Measurements from ENCODE around the gene ELAVL3.

DNA sequence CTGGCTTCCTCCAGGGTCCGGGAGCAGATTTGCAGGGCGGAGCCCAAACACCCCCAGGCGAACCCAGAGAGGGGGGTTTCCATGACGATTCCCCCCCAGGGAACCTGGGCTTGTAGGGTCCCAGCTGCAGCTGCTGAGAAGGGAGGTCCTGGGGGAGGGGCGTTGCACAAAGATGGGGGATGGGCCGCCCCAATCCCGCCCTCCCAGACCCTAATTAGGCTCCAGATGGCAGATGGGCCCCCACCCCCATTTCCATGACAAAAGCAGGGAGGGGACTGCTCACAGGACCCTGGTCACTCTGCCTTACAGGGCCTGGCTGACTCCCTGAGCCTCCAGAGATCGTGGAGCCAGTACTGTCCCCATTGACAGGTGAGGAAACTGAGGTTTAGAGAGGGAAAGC is 15.2 kb downstream of the ELAVL3 start:
- TF ChIP-seq, protein P1, sequence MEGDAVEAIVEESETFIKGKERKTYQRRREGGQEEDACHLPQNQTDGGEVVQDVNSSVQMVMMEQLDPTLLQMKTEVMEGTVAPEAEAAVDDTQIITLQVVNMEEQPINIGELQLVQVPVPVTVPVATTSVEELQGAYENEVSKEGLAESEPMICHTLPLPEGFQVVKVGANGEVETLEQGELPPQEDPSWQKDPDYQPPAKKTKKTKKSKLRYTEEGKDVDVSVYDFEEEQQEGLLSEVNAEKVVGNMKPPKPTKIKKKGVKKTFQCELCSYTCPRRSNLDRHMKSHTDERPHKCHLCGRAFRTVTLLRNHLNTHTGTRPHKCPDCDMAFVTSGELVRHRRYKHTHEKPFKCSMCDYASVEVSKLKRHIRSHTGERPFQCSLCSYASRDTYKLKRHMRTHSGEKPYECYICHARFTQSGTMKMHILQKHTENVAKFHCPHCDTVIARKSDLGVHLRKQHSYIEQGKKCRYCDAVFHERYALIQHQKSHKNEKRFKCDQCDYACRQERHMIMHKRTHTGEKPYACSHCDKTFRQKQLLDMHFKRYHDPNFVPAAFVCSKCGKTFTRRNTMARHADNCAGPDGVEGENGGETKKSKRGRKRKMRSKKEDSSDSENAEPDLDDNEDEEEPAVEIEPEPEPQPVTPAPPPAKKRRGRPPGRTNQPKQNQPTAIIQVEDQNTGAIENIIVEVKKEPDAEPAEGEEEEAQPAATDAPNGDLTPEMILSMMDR (conservative IDR thresholded peaks at IDR 0.05 in 1 of 2, IDR thresholded peaks at IDR 0.05 in 1 of 2; ENCODE audit: low read depth in 1 of 2, low read length in 2 of 2), result no peak
- TF ChIP-seq EZH2 (IDR thresholded peaks at IDR 0.05; ENCODE audit: low read length, missing control alignments), result no peak
